Spleen (tissue), 7 donors: ENCODE measurements around the gene SYK.

Source experiments
- CTCF ChIP-seq, 11 experiments: fragments of 200-600 bp in 7 of 11; fragments of 450-650 bp in 4 of 11; sonication (generic) in 4 of 11; IDR thresholded peaks in 8 of 11; conservative IDR thresholded peaks in 3 of 11; 1 replicate in 7 of 11; 2 replicates in 4 of 11; pipeline versions ENCODE4 v1.4.0 to v1.8.0; 2016 to 2021; ENCODE audit warnings: antibody characterized with exemption in 11 of 11, inconsistent platforms in 4 of 11, mild to moderate bottlenecking in 1 of 11
- POLR2A ChIP-seq, 3 donors: fragments of 450-650 bp; IDR thresholded peaks; one replicate each; pipeline ENCODE4 v1.5.1; 2017; ENCODE audit warnings: antibody characterized with exemption in 3 of 3, mild to moderate bottlenecking in 1 of 3
- POLR2AphosphoS5 ChIP-seq, 3 donors: sonication (generic); formaldehyde crosslinking; IDR thresholded peaks; one replicate each; pipeline ENCODE4 v1.5.1; 2017; ENCODE audit warnings: antibody characterized with exemption in 3 of 3
- donor health status: DM: no; HTN: no; CAD: no; lungs with moderate emphysema.
- donor health status: DM: no; HTN: no; CAD: no.
- donor health status: DM: no; HTN: no; CAD: no.

- TF ChIP-seq CTCF (IDR thresholded peaks at IDR 0.05 in 8 of 11, conservative IDR thresholded peaks at IDR 0.05 in 3 of 11) (no peak), POLR2A (IDR thresholded peaks at IDR 0.05) (no peak), POLR2AphosphoS5 (IDR thresholded peaks at IDR 0.05) (no peak)
These were observed 82.6 kb downstream of the SYK start for GRCh38 chr9:90884178-90884577.
